Naive thymus-derived CD4-positive, alpha-beta T cell (primary cell): ENCODE data around the gene ETV6. TPM values are rescaled to one million over a fixed set of nuclear protein-coding genes. Genes with fewer than 3 reads are reported as not detected.

ENCODE experiments used
- ATAC-seq: fragments of 150-1000 bp; cut with Tn5 transposase; 2 replicates; pipeline ENCODE4 v1.10.0; 2021; ENCODE audit warnings: mild to moderate bottlenecking, moderate library complexity
- CTCF ChIA-PET: fragments of 350-600 bp; sonication (Branson Sonifier 250); formaldehyde crosslinking; loops from one replicate; lab custom pipeline; 2021; ENCODE audit warnings: antibody characterized with exemption; lab: Charles Lee
- POLR2A ChIA-PET: fragments of 350-600 bp; sonication (Branson Sonifier 250); formaldehyde crosslinking; loops from one replicate; lab custom pipeline; 2021; ENCODE audit warnings: antibody characterized with exemption, inconsistent platforms; lab: Charles Lee
- DNase-seq, 9 donors: peaks; one replicate each; pipeline versions ENCODE4 v3.0.0 to v3.0.0-alpha.2; 2020 to 2022; ENCODE audit warnings: mixed read lengths in 1 of 9
- H3K27ac ChIP-seq: one replicate; pipeline ENCODE4 v1.7.0; 2013; ENCODE audit warnings: mild to moderate bottlenecking, low read depth, low read length, moderate library complexity
- H3K27me3 ChIP-seq, 2 donors: one replicate each; pipeline ENCODE4 v1.7.0; 2013; ENCODE audit warnings: low read length in 2 of 2, mild to moderate bottlenecking in 2 of 2, moderate library complexity in 2 of 2; ENCODE audit not compliant: control insufficient read depth in 2 of 2, insufficient read depth in 2 of 2
- H3K36me3 ChIP-seq, 3 experiments: 1 replicate in 2 of 3; 2 replicates in 1 of 3; pipeline ENCODE4 v1.7.0; 2013; ENCODE audit warnings: low read length in 3 of 3, mild to moderate bottlenecking in 3 of 3, moderate library complexity in 1 of 3; ENCODE audit not compliant: insufficient read depth in 3 of 3, control insufficient read depth in 2 of 3
- H3K4me1 ChIP-seq, 2 donors: one replicate each; pipeline ENCODE4 v1.7.0; 2013; ENCODE audit warnings: low read length in 2 of 2, mild to moderate bottlenecking in 2 of 2, moderate library complexity in 1 of 2; ENCODE audit not compliant: control insufficient read depth in 2 of 2, insufficient read depth in 2 of 2
- H3K4me3 ChIP-seq: 2 replicates; pipeline ENCODE4 v1.7.0; 2013; ENCODE audit warnings: mild to moderate bottlenecking, low read length
- H3K9me3 ChIP-seq, 3 experiments: 1 replicate in 2 of 3; 2 replicates in 1 of 3; pipeline ENCODE4 v1.7.0; 2013; ENCODE audit warnings: low read length in 3 of 3; ENCODE audit not compliant: control insufficient read depth in 2 of 3
- H3K27ac Mint-ChIP-seq, 9 donors: one replicate each; pipeline ENCODE4 v1.8.0; 2020 to 2022; ENCODE audit warnings: mixed read lengths in 9 of 9, mild to moderate bottlenecking in 8 of 9, moderate library complexity in 5 of 9, inconsistent platforms in 2 of 9
- H3K27me3 Mint-ChIP-seq, 5 donors: one replicate each; pipeline ENCODE4 v1.8.0; 2021 to 2022; ENCODE audit warnings: mixed read lengths in 5 of 5, mild to moderate bottlenecking in 1 of 5
- H3K36me3 Mint-ChIP-seq, 5 donors: one replicate each; pipeline ENCODE4 v1.8.0; 2020 to 2022; ENCODE audit warnings: mixed read lengths in 5 of 5, mild to moderate bottlenecking in 3 of 5, inconsistent platforms in 1 of 5
- H3K4me1 Mint-ChIP-seq, 7 donors: one replicate each; pipeline ENCODE4 v1.8.0; 2020 to 2022; ENCODE audit warnings: mixed read lengths in 7 of 7, mild to moderate bottlenecking in 3 of 7, inconsistent platforms in 1 of 7
- H3K4me3 Mint-ChIP-seq, 10 donors: one replicate each; pipeline ENCODE4 v1.8.0; 2020 to 2022; ENCODE audit warnings: mild to moderate bottlenecking in 10 of 10, mixed read lengths in 10 of 10, moderate library complexity in 6 of 10, inconsistent platforms in 2 of 10
- H3K9me3 Mint-ChIP-seq, 11 donors: one replicate each; pipeline ENCODE4 v1.8.0; 2020 to 2022; ENCODE audit warnings: mixed read lengths in 11 of 11, mild to moderate bottlenecking in 4 of 11, inconsistent platforms in 1 of 11, moderate library complexity in 1 of 11
- intact Hi-C, 2 donors: fragments of 100-400 bp; cut with micrococcal nuclease; formaldehyde crosslinking; loops; one replicate each; pipeline ENCODE4 v1.15.1; 2023
- polyA plus RNA-seq, 2 donors: library from polyadenylated mRNA; unstranded; fragments of 300-500 nt; fragmentation: Illumina TruSeq; gene quantifications; one replicate each; pipeline ENCODE4 v1.2.3, GENCODE V29; 2021
- total RNA-seq, 6 experiments: library from RNA in 5 of 6; stranded (reverse) in 5 of 6; gene quantifications; 1 replicate in 5 of 6; 2 replicates in 1 of 6; pipeline ENCODE4 v1.2.3 and lab custom pipeline; 2021 to 2026

The ETV6 gene
- total and polyA plus RNA-seq, 7 experiments from 2014 or later: 2.2 to 70.3 (median 25.3) TPM

DNA sequence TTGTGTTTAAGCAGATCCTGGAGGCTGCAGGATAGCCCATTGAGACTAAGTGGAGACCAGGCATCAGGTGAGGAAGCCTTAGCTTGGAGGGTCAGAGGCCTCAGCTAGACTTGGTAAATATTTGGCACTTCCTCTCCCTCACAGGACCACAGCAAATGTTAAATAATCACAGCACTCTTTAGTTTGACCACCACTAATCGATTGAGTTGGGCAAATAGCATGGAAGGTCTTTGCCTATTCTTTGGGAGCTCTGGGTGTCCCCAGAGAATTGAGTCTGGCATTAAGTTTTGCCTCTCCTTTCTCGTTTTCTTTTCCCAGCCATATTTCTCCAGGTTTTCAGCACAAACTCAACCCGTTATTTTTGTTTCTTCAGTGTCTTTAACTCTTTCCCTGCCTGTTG is 61.4 kb downstream of the ETV6 start:
- intact Hi-C loops: loop anchor here in 1 of 2 donors (5.0 kb wide), 1 partner anchor 59 kb away; no protein-coding TSS in a partner anchor
- H3K4me1 ChIP-seq: no peaks in the 10 kb centered on the region
- POLR2A ChIA-PET: no interaction called here
- no peaks in the 10 kb centered on the region for H3K9me3 ChIP-seq
- Mint-ChIP-seq H3K27ac (no peak overlapping the region), H3K4me1 (peaks cover 12 to 54% (median 32%) of the 10 kb centered on the region in 7 donors), H3K9me3 (no peaks in the 10 kb centered on the region), H3K27me3 (no peaks in the 10 kb centered on the region), H3K36me3 (peaks cover 10 to 39% (median 21%) of the 10 kb centered on the region in 5 donors), H3K4me3 (no peak overlapping the region)
- no peak overlapping the region for H3K27ac ChIP-seq
- ATAC-seq (no peak), DNase-seq (no peak)
- no peaks in the 10 kb centered on the region for H3K36me3 ChIP-seq
- no peak overlapping the region for H3K4me3 ChIP-seq
- CTCF ChIA-PET: no interaction called here
- no peaks in the 10 kb centered on the region for H3K27me3 ChIP-seq

DNA sequence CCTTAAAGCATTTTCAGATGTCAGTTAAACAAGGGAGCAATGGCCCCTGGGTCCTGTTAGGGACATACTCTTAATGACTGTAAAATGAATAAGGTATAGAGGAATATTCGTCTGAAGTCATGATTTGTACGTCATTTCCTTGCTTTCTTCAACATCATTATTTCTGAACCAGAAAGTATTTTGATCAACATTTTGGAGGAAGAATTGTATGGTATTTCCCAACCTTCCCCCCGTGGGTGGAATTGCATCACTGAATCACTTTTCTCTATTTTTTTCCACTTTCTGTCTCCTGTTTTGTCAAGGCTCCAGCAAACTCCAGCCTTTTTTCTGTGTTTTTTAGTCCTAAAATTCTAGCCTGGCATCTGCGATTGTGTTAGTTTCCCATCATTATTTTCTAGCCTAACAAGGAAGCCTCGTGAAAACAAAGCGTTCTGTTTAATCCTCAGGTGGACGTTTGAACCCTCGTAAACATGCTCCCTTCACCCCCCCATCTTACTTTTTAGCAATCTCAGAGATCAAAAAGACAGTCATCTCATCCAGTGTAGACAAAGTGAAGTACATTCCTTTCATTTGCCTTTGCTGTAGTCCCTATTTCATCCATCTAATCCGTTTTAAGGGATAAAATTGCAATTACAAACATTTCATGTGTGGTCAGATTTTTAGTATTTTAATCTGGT is 62.3 kb downstream of the ETV6 start:
- Mint-ChIP-seq H3K4me1 (peaks cover 17 to 54% (median 31%) of the 10 kb centered on the region in 7 donors), H3K36me3 (peaks cover 10 to 44% (median 25%) of the 10 kb centered on the region in 5 donors), H3K9me3 (no peaks in the 10 kb centered on the region), H3K4me3 (no peak overlapping the region), H3K27ac (no peak overlapping the region), H3K27me3 (no peaks in the 10 kb centered on the region)
- ChIA-PET POLR2A (no interaction called here), CTCF (no interaction called here)
- no peaks in the 10 kb centered on the region for H3K4me1 ChIP-seq
- no peak for DNase-seq
- H3K27ac ChIP-seq: no peak overlapping the region
- no peaks in the 10 kb centered on the region for H3K27me3 ChIP-seq
- H3K36me3 ChIP-seq: no peaks in the 10 kb centered on the region
- H3K4me3 ChIP-seq: no peak overlapping the region
- H3K9me3 ChIP-seq: no peaks in the 10 kb centered on the region
- ATAC-seq: no peak
- intact Hi-C loops: loop anchor here (1.0 to 5.0 kb wide), 2 partner anchors 12 to 59 kb away; no protein-coding TSS in a partner anchor

DNA sequence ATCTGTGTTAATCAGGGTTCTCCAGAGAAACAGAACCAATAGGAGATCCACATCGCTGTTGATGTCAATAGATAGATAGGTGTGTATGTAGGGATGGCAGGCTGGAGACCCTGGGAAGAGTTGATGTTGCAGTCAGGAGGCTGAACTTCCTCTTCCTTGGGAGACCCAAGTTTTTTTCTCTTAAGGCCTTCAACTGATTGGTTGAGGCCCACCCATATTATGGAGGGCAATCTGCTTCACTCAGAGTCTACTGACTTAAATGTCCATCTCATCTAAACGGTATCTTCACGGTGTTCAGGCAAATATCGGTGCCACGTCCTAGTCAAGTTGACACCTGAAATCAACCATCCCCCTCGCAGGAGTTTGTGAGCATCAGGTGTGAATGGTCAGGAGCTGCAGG is 63.0 kb downstream of the ETV6 start:
- DNase-seq (no peak), ATAC-seq (no peak)
- Mint-ChIP-seq H3K27me3 (no peaks in the 10 kb centered on the region), H3K4me3 (no peak overlapping the region), H3K36me3 (peaks cover 10 to 44% (median 22%) of the 10 kb centered on the region in 5 donors), H3K27ac (no peak overlapping the region), H3K4me1 (peaks cover 17 to 49% (median 29%) of the 10 kb centered on the region in 7 donors), H3K9me3 (no peaks in the 10 kb centered on the region)
- POLR2A ChIA-PET: no interaction called here
- intact Hi-C loops: loop anchor here (1.0 to 5.0 kb wide), 2 partner anchors 13 to 60 kb away; no protein-coding TSS in a partner anchor
- no peaks in the 10 kb centered on the region for H3K27me3 ChIP-seq
- no peaks in the 10 kb centered on the region for H3K9me3 ChIP-seq
- H3K4me3 ChIP-seq: no peak overlapping the region
- H3K27ac ChIP-seq: no peak overlapping the region
- CTCF ChIA-PET: no interaction called here
- no peaks in the 10 kb centered on the region for H3K36me3 ChIP-seq
- H3K4me1 ChIP-seq: no peaks in the 10 kb centered on the region

DNA sequence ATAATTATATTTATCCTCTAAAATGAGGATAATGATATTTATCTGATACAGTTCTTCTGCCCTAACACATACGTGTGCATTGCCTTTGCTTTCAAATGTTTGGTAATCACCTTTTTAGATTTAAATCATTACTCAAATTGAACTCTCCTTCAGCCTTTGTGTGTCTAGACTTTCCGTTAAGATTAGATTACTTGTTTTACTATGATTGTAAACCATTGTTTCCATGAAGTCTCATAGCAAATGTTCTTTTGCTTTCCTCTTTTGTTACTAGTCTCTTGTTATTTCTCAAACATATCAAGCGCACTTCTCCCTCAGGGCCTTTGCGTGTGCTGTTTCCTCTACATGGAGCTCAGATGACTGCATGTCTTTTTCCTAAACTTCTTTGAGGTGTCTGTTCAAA is 63.7 kb downstream of the ETV6 start:
- no peak overlapping the region for H3K27ac ChIP-seq
- intact Hi-C loops: loop anchor here in 1 of 2 donors (5.0 kb wide), 1 partner anchor 61 kb away; no protein-coding TSS in a partner anchor
- CTCF ChIA-PET: no interaction called here
- no peaks in the 10 kb centered on the region for H3K9me3 ChIP-seq
- POLR2A ChIA-PET: no interaction called here
- DNase-seq (no peak), ATAC-seq (no peak)
- Mint-ChIP-seq H3K27ac (no peak overlapping the region), H3K36me3 (peaks cover 10 to 50% (median 22%) of the 10 kb centered on the region in 5 donors), H3K4me3 (no peak overlapping the region), H3K4me1 (peaks cover 14 to 49% (median 28%) of the 10 kb centered on the region in 7 donors), H3K9me3 (no peaks in the 10 kb centered on the region), H3K27me3 (no peaks in the 10 kb centered on the region)
- no peaks in the 10 kb centered on the region for H3K27me3 ChIP-seq
- H3K4me1 ChIP-seq: no peaks in the 10 kb centered on the region
- H3K4me3 ChIP-seq: no peak overlapping the region
- H3K36me3 ChIP-seq: no peaks in the 10 kb centered on the region

DNA sequence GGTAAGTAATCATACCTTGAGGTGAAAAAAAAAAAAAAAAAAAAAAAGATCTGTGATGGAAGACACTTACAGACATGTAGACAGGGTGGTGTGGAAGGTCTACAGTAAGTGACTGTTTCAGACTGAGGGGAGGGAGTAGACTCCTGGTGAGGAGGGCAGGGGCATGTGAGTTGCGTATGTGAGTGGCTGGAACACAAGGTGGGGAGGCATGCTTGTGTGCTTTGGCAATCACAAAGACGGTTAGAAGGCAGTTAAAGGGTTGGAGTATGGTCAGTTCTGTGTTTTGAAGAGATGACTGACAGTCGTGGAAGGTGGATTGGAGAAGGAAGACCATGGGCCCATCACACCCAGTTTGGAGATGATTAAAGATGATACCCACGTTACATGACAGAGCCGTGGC is 65.2 kb downstream of the ETV6 start:
- Mint-ChIP-seq H3K27ac (no peak overlapping the region), H3K4me1 (peaks cover 21 to 42% (median 29%) of the 10 kb centered on the region in 7 donors), H3K36me3 (peaks cover 10 to 58% (median 22%) of the 10 kb centered on the region in 5 donors), H3K9me3 (no peaks in the 10 kb centered on the region), H3K4me3 (no peak overlapping the region), H3K27me3 (no peaks in the 10 kb centered on the region)
- no peaks in the 10 kb centered on the region for H3K4me1 ChIP-seq
- H3K9me3 ChIP-seq: no peaks in the 10 kb centered on the region
- DNase-seq (no peak), ATAC-seq (no peak)
- ChIA-PET CTCF (interaction anchor here (0.8 kb wide), 1 partner anchor 318 kb away, joined by 3 read pairs; no protein-coding TSS in a partner anchor), POLR2A (no interaction called here)
- H3K27me3 ChIP-seq: no peaks in the 10 kb centered on the region
- intact Hi-C loops: loop anchor here in 1 of 2 donors (5.0 kb wide), 1 partner anchor 62 kb away; no protein-coding TSS in a partner anchor
- no peak overlapping the region for H3K27ac ChIP-seq
- H3K36me3 ChIP-seq: no peaks in the 10 kb centered on the region
- no peak overlapping the region for H3K4me3 ChIP-seq

DNA sequence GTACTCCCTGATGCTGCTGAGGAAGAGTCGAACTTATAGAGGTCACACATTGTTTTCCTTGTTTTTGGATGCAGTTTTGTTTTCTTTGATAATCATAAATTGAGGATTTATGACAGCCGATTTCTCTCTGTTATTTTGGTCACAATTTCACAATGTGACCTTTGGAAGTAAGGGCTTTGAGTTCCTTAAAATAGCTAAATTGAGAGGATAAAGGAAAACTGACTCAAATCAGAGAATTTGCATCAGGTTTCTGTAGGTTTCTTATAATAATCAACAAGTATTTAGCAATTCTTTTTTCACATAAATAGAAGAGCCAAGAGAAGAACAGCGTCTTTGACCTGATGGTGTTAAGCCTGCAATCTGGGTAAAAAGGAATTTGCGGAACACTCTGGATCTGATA is 66.1 kb downstream of the ETV6 start:
- Histone ChIP-seq H3K4me1 (no peaks in the 10 kb centered on the region), H3K36me3 (no peaks in the 10 kb centered on the region), H3K4me3 (no peak overlapping the region), H3K9me3 (no peaks in the 10 kb centered on the region), H3K27ac (no peak overlapping the region), H3K27me3 (no peaks in the 10 kb centered on the region)
- no peaks in the 10 kb centered on the region for H3K9me3 Mint-ChIP-seq
- H3K36me3 Mint-ChIP-seq: peaks cover 6 to 59% (median 22%) of the 10 kb centered on the region in 5 donors
- H3K4me1 Mint-ChIP-seq: peaks cover 20 to 46% (median 33%) of the 10 kb centered on the region in 7 donors
- ChIA-PET CTCF (no interaction called here), POLR2A (interaction anchor here (0.6 kb wide), 1 partner anchor 11 kb away, joined by 3 read pairs; no protein-coding TSS in a partner anchor)
- intact Hi-C loops: no loop called here
- H3K27ac Mint-ChIP-seq: no peak overlapping the region
- DNase-seq: no peak
- ATAC-seq: no peak
- no peak overlapping the region for H3K4me3 Mint-ChIP-seq
- no peaks in the 10 kb centered on the region for H3K27me3 Mint-ChIP-seq
